HCT116 (cell line): ENCODE results near the gene GRM6. TPM values are rescaled to one million over a fixed set of nuclear protein-coding genes. Genes with fewer than 3 reads are reported as not detected.

Experiments used
- CEBPB ChIP-seq: IDR thresholded peaks from 2 replicates; pipeline ENCODE4 v1.6.1; 2012; ENCODE audit warnings: low read depth
- ELF1 ChIP-seq: IDR thresholded peaks from 2 replicates; pipeline ENCODE4 v1.6.1; 2012; ENCODE audit warnings: low read depth, borderline replicate concordance
- JUND ChIP-seq: IDR thresholded peaks from 2 replicates; pipeline ENCODE4 v1.6.1; 2012
- SIN3A ChIP-seq: IDR thresholded peaks from 2 replicates; pipeline ENCODE4 v1.6.1; 2012; ENCODE audit warnings: low read depth
- ZBTB33 ChIP-seq: IDR thresholded peaks from 2 replicates; pipeline ENCODE4 v1.6.1; 2011; ENCODE audit warnings: mild to moderate bottlenecking, low read length, moderate library complexity; ENCODE audit not compliant: insufficient replicate concordance; ENCODE audit errors: extremely low read depth
- ZNF274 ChIP-seq: fragments of 200-500 bp; sonication (Bioruptor generic); IDR thresholded peaks from 2 replicates; pipeline ENCODE4 v1.6.1; 2014; ENCODE audit warnings: mild to moderate bottlenecking, low read depth, low read length, inconsistent platforms
- total RNA-seq: library from RNA; stranded (reverse); gene quantifications from one replicate; pipeline ENCODE4 v1.2.1, GENCODE V29; 2021; ENCODE audit not compliant: unreplicated experiment
- TF ChIP-seq, protein P1 (sequence below): IDR thresholded peaks from 2 replicates; pipeline ENCODE4 v1.6.1; 2012; ENCODE audit warnings: low read depth
- TF ChIP-seq, protein P2 (sequence below): IDR thresholded peaks from 2 replicates; pipeline ENCODE4 v1.6.1; 2012

Gene GRM6
- total RNA-seq, 1 experiment from 2014 or later = not detected

DNA sequence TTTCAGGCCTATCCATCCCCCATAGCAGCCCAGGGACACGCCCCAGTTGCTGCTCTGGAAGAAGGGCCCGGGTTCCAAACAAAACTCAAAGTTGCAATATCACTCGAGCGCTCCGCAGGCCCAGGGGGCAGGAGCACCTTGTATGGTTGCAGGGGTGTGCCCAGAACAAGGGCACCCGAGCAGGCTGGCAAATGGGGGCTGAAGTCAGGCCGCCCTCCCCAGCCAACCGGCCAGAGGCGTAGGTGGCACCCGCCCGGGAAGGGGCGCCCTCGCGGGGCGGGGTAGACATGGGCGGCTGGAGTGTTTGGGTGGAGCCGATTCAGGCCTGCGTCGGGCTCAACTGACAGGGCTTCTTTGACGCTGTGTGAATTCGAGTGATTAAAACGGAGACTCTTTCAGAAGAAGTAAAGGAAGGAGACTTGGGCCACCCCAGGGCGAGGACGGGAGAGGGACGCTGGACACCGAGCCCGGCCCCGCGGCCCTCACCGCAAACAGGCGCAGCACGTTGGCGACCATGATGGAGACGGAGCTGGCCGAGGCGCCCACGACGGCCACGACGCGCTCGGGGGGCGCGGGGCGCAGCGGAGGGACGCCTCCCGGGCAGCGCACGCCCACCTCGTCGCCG lies 1.1 kb downstream of the GRM6 start (continued):
- TF ChIP-seq, protein P1, sequence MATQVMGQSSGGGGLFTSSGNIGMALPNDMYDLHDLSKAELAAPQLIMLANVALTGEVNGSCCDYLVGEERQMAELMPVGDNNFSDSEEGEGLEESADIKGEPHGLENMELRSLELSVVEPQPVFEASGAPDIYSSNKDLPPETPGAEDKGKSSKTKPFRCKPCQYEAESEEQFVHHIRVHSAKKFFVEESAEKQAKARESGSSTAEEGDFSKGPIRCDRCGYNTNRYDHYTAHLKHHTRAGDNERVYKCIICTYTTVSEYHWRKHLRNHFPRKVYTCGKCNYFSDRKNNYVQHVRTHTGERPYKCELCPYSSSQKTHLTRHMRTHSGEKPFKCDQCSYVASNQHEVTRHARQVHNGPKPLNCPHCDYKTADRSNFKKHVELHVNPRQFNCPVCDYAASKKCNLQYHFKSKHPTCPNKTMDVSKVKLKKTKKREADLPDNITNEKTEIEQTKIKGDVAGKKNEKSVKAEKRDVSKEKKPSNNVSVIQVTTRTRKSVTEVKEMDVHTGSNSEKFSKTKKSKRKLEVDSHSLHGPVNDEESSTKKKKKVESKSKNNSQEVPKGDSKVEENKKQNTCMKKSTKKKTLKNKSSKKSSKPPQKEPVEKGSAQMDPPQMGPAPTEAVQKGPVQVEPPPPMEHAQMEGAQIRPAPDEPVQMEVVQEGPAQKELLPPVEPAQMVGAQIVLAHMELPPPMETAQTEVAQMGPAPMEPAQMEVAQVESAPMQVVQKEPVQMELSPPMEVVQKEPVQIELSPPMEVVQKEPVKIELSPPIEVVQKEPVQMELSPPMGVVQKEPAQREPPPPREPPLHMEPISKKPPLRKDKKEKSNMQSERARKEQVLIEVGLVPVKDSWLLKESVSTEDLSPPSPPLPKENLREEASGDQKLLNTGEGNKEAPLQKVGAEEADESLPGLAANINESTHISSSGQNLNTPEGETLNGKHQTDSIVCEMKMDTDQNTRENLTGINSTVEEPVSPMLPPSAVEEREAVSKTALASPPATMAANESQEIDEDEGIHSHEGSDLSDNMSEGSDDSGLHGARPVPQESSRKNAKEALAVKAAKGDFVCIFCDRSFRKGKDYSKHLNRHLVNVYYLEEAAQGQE = no peak
- TF ChIP-seq ZNF274 (no peak), JUND (no peak), CEBPB (no peak), ZBTB33 (no peak), ELF1 (no peak), SIN3A (no peak)
- TF ChIP-seq, protein P2, sequence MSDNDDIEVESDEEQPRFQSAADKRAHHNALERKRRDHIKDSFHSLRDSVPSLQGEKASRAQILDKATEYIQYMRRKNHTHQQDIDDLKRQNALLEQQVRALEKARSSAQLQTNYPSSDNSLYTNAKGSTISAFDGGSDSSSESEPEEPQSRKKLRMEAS = no peak
- TF ChIP-seq, all 23 proteins: peak for 0
